ENCODE data around the gene DLK2. TPM values are rescaled to one million over a fixed set of nuclear protein-coding genes. Genes with fewer than 3 reads are reported as not detected.

DLK2 gene
- total RNA-seq, 1 experiment from 2014 or later, result 1.6 TPM

- H3K4me1 ChIP-seq (ENCODE audit: control insufficient read depth in 1 of 2, insufficient read depth in 2 of 2, low read length in 2 of 2), result peaks cover 12 to 18% of the 10 kb centered on the region in 2 experiments
- BruUV-seq (replicated peaks), result no TSS peak
- ChIA-PET CTCF (no interaction called here), POLR2A (no interaction called here), RAD21 (ENCODE audit: low non-redundant PET in 1 of 2, low total read pairs in 2 of 2, uncharacterized antibody in 2 of 2, unreplicated experiment in 2 of 2) (no interaction called here)
- no peaks in the 10 kb centered on the region for H3K9me2 ChIP-seq (ENCODE audit: insufficient read depth)
- DNase-seq (ENCODE audit: low read depth, low spot score) (no peak), ATAC-seq (no peak)
- H3K36me3 ChIP-seq (ENCODE audit: control insufficient read depth in 1 of 2, insufficient read depth in 2 of 2, low read length in 2 of 2), result no peaks in the 10 kb centered on the region
- H3K9me3 ChIP-seq (ENCODE audit: control insufficient read depth in 1 of 2, insufficient read depth in 1 of 2, low read depth in 1 of 2, low read length in 2 of 2), result no peaks in the 10 kb centered on the region
- H2AFZ ChIP-seq (ENCODE audit: low read depth, low read length, poor library complexity, severe bottlenecking), result no peak overlapping the region
- H3K79me2 ChIP-seq (ENCODE audit: insufficient read depth, low read length), result no peaks in the 10 kb centered on the region
- no peak overlapping the region for H3K27ac ChIP-seq (ENCODE audit: low read depth, low read length)
- no peak overlapping the region for H3K4me3 ChIP-seq (replicated peaks in 1 of 2; ENCODE audit: low read depth in 1 of 2, low read length in 2 of 2)
- H4K20me1 ChIP-seq (ENCODE audit: insufficient read depth), result no peaks in the 10 kb centered on the region
- no peak overlapping the region for H3K4me2 ChIP-seq (ENCODE audit: low read length)
- H3K9ac ChIP-seq (ENCODE audit: low read length), result no peak overlapping the region
- intact Hi-C loops (cut with micrococcal nuclease), result no loop called here
- H3K27me3 ChIP-seq (ENCODE audit: insufficient read depth, low read length), result no peaks in the 10 kb centered on the region
- no peak for TF ChIP-seq SP1 (IDR thresholded peaks at IDR 0.05; ENCODE audit: low read depth)
- no peak for TF ChIP-seq ATF3 (IDR thresholded peaks at IDR 0.05)
- no peak for TF ChIP-seq FOSL1 (IDR thresholded peaks at IDR 0.05; ENCODE audit: low read depth)
- no peak for TF ChIP-seq TCF7L2 (IDR thresholded peaks at IDR 0.05; ENCODE audit: borderline replicate concordance, extremely low read depth, insufficient read depth, insufficient read length)
- no peak for TF ChIP-seq CEBPB (IDR thresholded peaks at IDR 0.05; ENCODE audit: low read depth)
- no peak for TF ChIP-seq ZFX (IDR thresholded peaks at IDR 0.05)
- no peak for TF ChIP-seq ELF1 (IDR thresholded peaks at IDR 0.05; ENCODE audit: borderline replicate concordance, low read depth)
- no peak for TF ChIP-seq ZBTB33 (IDR thresholded peaks at IDR 0.05; ENCODE audit: extremely low read depth, insufficient replicate concordance, low read length)
- no peak for TF ChIP-seq POLR2AphosphoS5 (IDR thresholded peaks at IDR 0.05; ENCODE audit: low read depth, low read length)
- no peak for TF ChIP-seq SRF (IDR thresholded peaks at IDR 0.05; ENCODE audit: low read depth)
Observed at GRCh38 chr6:43434001-43434840, 21.1 kb downstream of the DLK2 start.

Data from HCT116 (cell line).